Daoy (cell line): Measurements from ENCODE around the gene AMBP. TPM values are rescaled to one million over a fixed set of nuclear protein-coding genes. Genes with fewer than 3 reads are reported as not detected.

ENCODE experiments used
- DNase-seq: peaks from one replicate; pipeline ENCODE4 v3.0.0-alpha.2; 2015; ENCODE audit warnings: low read depth
- total RNA-seq: library from RNA; depleted of rRNA; stranded (reverse); fragments of >200 nt; shearing (Covaris generic); gene quantifications from 2 replicates; pipeline ENCODE4 v1.2.3, GENCODE V29; 2014

The AMBP gene
- total RNA-seq, 1 experiment from 2014 or later = 0.91 TPM

DNA sequence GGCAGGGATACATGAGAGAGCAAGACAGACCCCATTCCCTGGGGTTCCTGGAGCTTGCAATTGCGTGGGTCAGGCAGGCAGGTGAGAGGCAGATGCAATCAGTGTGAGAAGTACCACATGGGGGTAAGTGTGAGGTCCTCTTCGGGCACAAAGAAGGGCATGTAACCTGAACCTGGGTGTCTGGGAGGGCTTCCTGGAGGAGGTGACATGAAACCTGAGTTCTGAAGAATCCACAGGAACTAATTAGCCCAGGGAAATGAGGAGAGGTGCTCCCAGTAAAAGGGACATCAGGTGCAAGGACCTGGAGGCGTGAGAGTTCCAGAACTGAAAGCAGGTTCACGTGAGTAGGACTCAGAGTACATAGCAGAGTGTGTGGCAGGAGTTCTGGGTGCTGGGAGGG, 2.5 kb downstream of the AMBP start:
- DNase-seq = no peak

DNA sequence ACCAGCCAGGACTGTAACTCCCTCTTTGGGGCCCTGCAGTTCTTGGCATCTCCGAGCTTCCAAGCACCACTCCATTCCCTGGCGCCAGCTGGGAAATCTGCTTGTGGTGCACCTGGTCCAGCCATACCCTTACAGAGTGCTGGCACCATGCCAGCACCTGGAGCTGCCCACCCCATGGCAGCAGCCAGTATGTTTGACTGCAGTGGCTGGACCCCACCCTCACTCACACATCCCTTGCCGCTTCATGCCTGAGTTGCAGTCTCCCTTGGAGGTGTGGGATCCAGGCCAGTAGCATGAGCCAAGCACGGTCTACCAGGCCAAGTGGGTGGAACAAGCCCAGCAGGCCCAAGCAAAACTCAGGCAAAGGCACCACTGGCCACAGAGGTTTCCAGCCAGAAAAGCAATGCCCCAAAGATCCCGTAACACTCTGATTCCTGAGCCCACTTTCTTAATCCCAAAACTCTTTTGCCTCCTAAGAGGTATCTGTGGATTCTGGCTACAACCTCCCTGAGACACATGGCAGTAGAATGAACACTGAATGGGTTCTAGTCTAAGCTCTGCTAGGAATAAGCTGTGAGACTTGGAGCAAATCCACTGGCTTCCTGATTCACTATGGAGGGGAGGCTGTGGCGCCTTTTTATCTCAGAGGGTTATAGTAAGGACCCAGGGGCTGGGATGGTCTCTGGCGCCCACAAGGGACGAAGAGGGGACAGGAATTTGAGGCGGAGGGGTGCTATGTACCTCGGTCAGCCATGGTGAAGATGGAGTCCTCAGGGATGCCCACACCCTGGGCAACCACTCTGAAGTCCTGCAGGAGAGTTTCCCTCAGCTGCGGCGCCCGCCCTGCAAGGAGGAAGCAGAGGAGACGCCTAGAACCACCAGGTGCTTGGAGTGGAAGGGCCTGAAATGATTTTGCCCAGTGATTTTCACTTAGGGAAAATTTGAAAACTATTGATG, 5.6 kb downstream of the AMBP start:
- DNase-seq = no peak

DNA sequence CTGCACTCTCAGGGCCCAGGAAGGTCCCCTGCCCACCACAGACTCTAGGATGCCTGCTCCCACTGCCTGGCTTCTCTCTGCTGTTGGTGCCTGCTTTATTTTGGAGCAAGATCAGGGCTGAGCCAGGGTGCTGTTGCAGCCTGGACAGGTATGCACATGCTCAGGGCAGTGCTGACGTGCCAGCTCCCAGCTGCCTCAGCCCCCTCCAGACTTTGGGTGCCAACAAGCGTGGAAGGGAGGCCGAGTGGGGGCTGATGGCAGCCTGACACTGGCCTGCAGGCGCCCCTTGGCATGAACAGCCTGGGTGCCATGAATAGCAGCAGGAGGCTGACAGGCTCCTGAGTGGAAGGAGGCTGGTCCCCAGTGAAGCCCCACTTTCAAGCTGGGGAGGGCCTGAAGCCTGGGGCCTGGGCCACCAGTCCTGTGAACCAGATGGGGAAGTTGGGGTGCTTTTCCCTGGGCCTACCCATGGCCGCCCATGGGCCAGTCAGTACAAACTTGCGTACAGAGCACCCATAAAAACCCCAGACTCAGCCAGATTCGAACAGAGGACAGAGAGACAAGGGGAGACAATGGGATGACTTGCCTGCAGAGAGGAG, 6.8 kb downstream of the AMBP start:
- DNase-seq = no peak

DNA sequence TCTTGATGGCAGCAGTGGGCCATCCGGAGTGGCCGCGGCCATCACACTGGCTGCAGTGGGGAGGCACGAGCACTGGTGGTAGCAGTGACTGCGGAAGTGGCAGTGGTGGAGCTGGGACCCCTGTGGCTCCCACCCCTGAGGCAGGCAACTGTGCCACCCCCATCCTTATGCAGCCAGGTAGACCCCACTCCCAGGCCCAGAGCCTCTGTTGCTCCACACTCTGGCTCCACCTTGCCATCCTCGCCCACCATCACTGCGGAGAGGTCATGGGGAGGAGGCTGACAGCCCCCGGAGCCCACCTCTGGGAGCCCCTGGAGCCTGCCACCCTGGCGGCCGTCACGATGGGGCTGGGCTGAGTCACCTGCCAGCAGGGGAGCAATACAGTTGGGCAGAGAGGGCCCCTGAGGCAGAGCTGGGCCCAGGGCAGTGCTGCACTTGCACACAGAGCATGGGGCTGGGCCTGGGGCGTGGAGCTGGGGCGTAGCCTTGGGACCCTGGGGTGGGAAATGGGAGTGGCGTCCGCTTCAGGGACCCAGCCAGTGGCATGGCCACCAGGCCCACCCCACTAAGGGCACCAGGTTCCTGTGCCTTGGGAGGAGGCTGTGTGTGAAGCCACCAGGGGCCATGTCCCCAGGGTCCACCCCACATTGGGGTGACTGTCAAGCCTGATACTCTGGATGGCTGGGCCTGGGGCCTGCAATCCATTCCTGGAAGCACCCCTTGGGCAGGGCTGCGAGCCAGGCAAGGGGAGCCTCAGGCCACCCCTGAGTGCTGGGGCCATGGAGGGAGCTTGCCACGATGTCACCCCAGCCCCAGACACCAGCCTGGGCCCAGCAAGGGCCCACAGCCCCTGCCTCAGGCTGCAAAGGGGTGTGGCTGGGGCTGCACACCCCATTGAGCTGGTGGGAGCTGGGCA, 7.7 kb downstream of the AMBP start:
- DNase-seq = no peak

DNA sequence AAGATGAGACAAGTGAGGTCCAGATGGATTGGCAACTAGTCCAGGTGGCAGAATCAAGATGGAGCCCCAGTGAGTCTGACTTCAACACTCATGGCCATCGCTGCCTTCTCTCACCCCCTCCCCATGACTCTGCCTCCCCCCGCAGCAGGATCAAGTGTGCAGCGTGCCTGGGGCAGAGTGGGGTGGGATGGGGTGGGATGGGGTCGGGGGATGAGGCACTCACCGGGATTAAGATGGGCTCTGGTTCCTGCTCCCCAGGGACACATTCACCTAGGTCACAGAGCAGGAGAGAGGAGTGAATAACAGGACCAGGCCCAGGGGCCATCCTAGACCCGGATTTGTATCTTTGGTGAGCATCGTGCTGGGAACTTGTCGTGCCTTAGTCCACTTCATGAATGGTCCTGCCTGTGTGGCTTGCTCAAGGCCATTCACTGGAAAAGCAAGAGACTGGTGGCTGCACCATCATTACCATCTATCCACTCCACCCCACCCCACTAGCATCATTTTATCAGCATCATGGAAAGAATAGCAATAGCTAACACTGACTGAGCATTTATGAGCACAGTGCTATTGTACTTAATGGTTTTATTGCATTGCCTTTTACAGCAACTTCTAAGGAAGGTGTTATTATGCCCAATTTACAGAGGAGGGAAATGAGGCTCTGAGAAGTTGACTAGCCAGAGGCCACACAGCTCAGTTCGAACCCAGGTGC, 8.5 kb downstream of the AMBP start:
- no peak for DNase-seq

DNA sequence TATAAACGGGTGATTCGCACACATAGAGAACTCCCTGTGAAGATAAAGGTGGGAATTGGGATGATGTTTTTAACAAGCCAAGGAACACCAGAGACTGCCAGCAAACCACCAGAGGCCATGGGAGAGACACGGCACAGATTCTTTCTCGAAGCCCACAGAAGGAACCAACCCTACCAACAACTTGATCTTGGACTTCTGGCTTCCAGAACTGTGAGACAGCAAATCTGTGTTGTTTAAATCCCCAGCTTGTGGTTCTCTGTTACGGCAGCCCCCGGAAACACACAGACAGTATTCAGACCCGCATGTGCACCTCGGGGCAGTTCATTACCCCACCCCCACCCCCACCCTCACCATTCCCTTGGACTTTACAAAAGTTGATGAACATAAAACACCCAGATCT, 12.8 kb downstream of the AMBP start:
- no peak for DNase-seq

DNA sequence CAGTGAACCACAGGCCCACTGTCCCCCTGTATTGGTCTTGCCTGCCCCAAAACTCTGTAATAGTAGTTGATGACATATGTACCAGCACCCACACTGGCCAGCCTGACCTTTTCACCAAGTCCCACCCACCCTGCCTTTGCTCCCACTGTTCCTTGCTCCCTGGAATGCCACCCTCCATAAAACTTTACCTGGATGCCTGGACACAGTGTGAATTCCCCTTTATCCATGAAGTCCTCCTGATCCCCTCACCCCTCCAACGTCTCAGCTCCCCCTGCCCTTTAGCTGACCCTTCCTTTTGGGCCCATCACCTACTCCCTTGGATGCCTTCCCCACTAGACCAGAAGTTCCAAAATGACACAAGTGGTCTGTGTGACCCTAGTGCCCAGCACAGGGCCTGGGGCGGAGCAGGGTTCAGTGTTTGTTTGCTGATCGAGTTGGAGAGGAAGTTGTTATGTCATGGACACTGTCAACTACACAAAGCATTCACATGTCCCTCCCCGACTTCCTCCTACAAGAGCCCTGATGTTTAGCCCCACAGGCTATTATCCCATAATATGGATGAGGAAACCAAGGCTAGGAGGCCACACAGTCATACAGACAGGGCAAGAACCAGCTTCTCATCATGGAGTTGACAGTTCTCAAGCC, 16.1 kb downstream of the AMBP start:
- DNase-seq = no peak

DNA sequence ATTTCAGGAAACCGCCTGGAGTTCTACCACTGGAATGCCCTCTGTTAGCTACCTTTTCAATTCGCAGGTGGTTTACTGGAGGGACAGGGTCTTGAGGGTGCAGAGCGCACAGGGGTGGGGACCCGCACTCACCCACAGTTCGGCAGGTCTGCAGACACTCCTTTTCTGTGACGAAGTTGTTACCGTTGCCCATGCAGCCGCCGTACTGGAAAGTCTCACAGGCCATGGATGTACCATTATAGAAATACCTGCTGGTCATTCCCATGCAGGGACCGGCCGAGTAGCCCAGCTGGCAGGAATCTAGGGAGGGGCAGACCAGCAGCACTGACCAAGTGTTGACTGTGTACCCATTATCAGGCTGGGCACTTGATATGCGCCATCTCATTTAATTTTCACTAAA, 16.8 kb downstream of the AMBP start:
- DNase-seq = no peak

DNA sequence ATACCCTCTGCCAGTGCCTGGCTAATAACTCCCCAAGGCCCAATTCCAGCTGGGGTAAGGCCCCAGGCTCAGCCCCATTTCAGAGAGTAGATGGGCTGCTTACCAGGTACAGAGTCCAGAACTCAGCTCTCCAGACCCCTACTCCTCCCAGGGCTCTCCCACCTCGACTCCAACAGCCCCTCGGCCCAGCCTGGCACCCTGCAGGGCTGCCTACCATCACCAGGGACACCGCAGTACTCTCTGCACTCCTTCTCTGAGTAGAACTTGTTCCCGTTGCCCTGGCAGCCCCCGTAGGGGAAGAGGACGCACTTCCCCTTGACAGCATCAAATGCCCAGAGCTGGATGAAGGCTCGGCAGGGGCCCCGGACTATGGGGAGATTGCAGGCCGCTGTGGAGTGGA, 17.4 kb downstream of the AMBP start:
- no peak for DNase-seq

DNA sequence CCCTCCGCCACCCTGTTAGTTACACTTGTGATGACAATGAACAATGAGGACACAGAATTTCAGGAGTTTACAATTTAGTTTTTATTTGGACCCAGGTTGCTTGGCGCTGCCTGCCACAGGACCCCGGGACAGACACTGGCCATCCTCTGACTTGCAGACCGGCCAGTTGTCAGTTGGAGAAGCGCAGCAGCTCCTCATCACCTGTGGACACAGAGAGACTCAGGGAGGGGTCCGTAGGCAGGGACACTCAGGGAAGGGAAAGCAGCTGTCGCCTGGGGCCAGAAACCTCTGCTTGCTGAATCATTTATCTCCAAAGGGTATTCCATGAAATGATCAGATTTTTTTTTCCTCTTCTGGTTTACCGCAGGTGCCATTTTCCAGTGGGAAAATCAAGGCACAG, 18.0 kb downstream of the AMBP start:
- no peak for DNase-seq

DNA sequence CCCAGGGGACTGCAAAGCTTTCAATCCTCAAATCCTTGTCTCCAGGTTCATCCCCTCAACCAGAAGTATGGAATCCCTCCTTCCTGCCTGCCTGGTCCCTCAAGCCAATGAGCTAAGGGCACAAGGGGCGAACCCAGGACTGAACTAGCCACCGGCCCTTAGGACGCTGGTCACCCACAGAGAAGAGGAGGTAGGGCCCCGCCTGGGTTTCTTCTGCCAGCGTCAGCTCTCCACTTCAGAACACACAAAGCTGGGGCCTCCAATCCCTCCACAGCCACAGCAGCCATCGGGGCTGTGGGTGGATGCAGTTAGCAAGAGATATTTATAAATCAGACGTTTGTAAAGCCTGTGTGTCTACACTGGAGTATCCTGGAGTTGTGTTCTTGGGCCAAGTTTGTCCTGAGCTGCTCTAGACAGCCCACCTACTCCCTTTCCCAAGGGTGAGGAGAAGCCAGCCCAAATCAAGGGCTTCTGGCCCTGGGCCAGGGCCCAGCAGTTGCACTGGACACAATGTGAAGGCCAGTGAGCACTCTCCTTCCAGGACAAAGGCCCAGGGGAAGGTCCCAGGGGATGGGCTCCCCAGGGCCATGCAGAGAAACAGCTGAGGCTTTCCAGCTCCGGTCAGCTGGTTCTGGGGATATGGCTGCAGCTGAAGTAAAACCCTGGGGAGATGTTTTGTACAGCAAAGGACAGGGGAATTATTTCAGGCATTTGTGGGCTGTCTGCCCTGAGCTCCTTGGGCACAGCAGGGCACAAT, 18.9 kb downstream of the AMBP start:
- DNase-seq = no peak

DNA sequence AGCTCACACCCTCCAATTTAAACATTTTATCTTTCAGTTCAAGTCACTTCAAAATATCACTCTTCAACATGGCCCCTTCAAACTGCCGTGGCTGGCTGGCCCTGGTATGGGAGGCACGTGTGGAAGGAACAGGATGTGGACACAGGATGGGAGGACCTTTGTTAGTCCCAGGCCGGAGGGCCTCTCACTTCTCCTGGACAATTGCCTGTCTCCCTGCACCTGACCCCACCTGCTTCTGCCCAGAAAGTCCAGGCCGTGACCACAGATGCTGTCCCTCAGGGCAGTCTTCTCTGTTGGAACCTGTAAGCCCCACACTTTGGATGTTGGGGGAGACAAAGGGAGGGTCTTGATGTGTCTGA, 19.4 kb downstream of the AMBP start:
- no peak for DNase-seq

DNA sequence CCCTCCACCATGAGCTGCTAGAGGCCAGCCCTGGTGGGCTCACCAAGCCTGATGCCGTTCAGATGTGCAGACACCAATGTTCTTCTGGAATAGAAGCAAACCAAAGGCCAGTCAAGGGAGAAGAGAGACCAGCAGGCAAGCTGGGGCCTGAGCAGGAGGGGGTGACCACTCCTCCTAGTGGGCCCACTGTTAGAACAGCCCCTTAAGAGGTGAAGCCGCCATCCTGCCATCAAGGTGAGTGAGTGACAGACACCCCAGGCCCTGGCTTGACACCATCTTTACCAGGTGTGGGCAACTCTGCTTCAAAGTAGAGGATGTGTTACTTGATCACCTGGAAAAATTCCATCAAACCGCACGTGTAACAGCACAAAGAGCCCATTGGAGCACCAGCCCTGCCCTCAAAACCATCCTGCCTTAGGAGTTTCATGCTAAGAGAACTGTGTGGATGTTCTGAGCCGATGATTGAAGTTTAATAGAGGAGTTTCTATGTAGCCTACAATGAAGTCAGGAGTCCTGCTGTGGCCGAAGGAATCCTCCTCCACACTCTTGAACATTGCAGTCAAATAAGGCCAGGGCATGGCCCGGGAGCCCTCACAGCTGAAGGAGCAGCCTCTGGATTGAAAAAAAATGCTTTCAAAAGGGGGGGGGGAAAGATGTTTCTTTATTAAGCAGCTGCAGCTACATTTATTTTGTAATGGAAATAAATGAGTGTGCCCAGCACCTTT, 20.8 kb downstream of the AMBP start:
- DNase-seq = no peak

DNA sequence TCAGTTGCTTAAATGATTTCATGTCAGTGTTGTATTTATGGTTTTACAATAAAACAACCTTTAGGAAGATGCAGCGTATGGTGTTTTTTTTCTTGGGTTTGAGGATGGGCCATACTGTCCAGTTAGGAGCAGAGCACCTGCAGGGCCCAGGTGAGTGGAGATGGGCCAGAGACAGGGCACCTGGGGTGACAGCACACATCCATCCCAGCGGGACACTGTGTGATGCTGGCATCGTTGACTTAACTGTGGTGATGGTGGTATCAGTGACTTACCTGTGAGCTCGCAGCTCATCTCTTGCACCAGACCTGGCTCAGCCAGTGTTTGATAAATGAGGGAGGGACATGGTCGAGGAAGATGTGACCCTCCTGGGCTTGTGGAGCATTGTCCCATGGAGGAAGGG, 21.6 kb downstream of the AMBP start:
- no peak for DNase-seq

DNA sequence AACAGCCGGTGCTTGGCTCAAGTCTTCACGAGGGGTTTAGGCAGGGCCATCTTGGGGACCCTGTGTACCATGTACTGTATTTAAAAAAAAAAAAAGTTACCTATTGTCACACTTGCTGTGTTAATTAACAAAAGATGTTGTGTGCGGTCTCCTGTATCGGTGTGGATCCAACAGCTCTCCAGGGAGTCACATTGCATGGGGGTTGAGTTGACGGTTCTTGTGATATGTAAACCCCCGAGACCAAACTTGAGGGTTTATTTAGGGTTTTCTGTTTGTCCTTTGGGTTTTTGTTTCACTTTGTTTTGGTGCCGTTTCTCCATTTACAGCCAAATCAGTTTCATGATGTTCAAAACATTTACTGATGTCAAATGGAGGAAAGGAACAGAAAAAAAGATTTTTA, 22.2 kb downstream of the AMBP start:
- DNase-seq = no peak

DNA sequence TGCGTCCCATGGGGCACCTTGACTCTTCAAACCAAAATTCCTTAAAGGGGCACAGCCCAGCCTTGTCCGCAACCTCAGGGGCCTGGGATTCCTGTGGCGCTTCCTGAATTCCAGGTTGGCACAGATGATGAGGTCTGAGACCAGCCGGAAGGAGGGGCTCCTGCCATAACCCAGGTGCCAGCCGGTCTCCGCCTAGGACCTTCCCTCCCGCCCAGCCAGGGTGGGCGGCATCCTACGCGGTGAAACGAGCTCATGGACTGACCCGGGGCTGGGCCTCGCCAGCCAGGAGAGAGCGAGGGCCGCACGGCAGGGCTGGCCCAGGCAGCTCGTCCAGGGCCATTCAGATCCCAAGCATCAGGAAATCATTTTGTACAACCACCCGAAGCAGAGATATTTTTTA, 23.0 kb downstream of the AMBP start:
- no peak for DNase-seq

DNA sequence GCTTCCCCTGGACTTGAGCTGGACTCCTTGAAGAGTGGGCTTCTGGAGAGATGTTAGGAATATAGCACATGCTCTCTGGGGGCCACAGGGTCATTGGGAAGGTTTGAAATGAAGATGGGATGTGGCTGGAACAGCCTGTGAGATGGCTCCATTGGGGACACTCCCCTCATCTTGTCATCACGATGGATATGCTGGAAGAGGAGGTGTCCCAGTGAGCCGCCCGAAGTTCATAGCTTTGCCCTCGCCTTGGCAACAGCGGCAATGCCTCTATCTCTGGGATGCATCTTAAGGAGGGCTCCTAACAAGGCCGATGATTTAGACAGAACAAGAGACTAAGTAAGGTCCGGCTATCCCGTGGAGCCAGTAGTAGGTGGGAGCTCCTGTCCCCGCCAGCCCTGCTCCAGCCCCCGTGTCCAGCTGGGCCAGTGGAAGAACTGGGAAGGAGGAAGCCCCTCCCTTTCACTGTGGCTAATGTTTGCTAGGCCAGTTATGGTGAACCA, 23.9 kb downstream of the AMBP start:
- DNase-seq = no peak

DNA sequence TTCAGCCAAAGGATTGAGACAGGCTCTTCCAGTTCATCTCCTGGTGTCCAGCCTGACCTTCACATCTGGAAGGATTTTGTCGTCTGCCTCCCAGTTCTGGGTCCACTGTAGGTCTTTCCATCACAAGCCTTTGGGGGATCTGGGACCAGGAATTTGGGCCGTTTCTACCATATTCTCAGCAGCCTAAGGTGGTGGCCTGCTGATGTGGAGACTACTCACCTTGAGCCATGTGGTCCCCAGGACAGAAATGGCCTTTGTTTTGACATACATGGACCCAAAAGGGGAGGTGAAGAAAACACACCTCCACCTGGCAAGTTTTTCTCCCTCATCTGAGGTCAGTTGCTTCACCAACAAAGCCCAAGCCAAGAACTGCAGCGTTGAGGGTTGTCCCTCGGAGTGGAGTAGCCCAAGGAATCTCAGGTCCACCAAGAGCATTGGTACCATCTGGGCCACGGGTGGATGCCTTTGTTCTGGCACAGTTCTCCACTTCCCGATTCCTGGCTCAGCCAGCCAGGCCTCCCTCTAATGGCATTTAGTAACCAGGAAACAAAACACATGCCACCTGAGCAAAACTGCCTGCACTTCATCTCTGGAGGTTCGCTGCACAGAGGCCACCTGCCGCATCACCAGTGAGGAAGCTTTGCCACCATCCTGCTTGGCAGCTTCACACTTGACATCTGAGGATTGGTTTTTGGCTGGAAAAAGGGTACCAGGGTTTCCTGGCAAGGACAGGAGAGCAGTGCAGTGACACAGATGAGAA, 24.7 kb downstream of the AMBP start:
- DNase-seq = no peak

DNA sequence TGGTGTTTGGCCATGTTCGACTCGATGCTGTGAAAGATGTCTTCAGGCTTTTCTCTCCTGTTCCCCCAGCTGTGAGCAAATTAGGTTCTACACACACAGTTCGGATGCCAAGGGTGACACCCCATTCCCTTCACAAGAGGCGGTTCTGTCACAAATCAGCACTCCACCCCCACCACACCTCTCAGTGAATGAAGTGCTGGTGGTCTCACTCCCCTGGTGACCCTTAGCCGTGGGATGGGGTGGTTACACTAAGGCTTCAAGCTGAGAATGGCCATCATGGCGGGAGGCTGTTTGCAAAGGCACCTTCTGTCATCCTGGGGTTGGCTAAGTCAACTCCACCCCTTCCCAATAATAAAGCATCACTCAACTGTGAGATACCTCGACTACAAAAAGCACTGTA, 26.4 kb downstream of the AMBP start:
- no peak for DNase-seq
